GOT3 (cell line): ENCODE measurements around the gene ELOVL2.

ENCODE experiments used
- DNase-seq: peaks from one replicate; lab custom pipeline; 2025; ENCODE audit warnings: mixed read lengths; lab: John Stamatoyannopoulos, UW

ELOVL2 gene

DNA sequence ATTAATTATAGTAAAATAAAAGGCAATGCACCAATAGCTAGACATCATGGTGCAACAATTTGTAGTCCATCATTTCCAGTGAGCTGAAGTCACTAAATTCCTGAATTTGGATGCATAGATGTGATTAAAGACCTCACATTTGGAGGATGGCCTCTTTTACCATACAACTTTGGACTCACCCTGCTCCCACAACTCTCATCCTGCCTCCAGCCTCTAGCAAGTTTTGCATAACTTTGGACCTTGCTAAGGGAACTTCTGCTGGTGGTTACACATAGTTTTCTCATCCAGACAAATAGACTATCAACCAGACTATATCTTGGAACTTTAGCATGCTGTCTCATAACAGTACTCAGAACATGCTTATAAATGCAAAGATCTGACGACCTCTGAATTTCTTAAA is 12.8 kb upstream of the ELOVL2 start:
- no peak for DNase-seq

DNA sequence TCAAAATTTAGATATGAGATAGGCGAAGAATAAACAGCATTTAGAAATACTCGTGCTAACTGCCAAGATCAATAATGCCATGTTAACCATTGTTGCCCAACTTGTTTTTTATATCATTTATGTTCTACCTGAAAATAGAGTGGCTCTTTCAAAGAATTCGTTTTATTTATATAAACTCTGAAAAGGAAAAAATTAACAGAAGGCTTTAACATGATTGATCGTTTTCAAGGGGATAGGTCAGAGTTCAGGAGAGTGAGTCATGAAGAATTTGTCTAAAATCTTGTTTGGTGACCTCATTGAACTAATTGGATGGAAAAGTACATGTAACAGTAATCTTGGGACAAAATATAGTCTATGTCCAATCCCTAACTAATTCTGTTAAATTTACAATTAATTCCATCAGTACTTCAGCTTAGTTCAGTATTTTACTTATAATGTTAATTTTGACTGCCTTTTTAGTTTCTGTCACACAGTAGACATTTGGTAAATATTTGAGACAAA is 11.1 kb upstream of the ELOVL2 start:
- no peak for DNase-seq

DNA sequence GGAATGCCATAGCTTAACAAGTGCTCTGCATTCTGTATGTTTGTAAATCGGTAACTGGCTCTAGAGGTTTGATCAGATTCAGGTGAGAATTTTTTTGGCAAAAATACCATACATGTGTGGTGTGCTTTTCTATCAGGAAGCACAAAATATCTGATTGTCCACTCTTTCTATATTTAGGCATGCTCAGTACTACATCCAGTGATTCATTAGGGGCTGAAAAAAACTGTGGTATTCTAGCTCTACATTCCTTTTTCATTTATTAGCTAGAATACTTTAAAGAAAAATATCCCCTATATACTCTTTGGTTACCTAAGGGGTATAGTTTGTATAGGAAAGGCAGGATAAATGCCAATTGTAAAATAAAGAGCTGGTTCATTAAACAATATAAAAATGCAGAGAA is 10.6 kb upstream of the ELOVL2 start:
- no peak for DNase-seq

DNA sequence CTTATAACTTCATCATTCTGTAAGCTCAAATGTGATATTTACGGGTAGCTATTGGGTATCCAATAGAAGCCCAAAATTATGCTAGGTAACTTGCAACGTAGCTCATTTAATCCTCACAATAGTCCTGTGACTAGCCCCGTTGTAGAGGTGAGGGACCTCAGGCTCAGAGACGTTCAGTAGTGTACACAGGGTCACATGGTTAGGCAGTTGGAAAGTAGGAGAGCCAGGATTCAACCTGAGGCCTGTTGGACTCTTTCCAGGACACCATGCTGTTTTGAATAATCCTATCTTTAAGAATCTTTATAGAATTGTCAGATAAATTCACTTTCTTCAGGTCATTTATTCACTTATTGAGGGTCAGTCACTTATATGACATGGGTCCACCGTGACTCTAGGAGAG is 9.2 kb upstream of the ELOVL2 start:
- DNase-seq: no peak

DNA sequence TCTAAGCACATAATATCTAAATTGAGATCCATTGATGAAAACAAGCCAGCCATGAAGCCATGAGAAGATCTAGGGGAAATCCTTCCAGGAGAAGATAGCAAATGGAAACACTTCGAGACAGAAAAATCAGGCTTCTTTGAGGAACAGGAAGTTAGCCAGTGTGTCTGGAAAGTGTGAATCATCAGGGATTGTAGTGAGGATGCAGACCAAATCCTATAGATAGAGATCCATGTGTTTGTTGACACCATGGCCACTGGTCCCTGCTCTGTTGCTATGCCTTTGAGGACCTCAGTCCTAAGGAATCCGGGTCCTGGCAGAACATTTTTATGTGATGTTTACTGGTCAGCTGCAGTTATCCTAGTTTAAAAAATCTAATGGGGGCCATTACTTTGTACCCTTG is 6.6 kb upstream of the ELOVL2 start:
- DNase-seq: no peak

DNA sequence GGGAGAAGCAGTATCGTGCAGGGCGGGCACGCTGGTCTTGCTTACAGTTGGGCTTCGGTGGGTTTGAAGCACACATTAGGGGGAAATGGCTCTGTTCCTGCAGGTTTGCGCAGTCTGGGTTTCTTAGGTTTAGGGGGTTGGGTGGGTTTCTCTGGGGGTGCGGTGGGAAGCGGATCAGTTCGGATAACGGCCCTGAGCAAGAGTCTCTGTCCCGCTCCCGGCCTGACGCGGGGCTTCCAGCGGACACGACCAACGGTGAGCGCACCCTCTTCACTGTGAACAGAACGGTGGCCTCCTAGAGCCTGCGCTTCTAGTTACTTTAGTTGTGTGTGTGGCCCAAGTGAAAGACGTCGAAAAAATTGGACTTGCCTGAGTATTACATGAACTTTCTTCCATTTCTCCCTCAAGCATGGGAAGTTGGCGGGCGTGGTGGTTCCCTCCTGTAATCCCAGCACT is 635 bp upstream of the ELOVL2 start:
- DNase-seq: no peak

DNA sequence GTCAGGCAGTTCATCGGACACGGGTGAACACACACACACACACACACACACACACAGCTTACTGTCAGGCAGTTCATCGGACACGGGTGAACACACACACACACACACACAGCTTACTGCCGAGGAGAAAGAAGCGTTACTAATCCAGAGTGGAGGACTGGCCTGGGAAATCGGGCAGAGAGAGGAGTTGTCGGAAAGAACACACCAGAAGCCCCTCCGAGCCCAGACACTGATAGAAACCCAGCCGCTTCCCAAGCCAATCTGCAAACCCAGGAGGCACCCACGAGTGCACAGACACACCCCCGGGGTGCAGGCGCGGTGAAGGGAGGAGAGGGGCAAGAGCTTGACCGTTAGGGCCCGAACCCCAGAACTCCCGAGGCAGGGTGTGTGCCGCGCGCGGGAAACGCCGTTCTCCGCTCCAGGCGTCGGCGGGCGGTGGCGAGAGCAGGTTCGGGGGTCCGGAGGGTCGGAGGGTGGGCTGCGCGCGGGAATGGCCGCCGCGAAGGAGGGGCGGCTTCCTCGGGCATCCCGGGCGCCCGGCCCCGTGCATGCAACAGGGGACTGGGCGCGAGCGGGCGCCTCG is 636 bp downstream of the ELOVL2 start:
- no peak for DNase-seq

DNA sequence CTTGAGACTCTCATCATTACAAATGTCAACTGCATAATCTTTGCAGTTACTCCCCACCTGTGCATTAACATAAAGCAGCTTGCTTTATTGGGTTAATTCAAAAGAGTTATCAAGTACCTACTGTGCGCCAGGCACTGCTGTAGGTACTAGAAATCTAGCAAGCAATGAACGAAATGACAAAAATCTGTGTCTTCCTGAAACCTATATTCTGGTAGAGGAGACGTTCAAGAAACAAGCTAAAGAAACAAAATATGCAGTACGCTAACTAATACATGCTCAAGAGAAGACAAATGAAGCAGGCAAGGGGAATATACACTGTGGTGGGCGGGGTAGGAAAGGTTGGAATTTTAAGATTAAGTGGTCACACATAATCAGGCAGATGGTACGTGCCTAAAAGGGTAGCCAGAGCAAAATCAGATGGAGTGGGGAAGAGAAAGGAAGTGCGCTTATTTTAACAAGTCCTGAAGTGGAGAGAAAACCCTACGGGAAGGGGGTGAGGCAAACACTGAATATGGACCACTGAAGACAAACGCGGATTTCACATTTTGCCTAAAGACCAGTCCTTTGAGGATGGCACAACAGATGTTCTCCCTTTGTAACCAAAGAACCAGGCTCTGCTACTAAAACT is 1.2 kb downstream of the ELOVL2 start:
- DNase-seq: no peak

DNA sequence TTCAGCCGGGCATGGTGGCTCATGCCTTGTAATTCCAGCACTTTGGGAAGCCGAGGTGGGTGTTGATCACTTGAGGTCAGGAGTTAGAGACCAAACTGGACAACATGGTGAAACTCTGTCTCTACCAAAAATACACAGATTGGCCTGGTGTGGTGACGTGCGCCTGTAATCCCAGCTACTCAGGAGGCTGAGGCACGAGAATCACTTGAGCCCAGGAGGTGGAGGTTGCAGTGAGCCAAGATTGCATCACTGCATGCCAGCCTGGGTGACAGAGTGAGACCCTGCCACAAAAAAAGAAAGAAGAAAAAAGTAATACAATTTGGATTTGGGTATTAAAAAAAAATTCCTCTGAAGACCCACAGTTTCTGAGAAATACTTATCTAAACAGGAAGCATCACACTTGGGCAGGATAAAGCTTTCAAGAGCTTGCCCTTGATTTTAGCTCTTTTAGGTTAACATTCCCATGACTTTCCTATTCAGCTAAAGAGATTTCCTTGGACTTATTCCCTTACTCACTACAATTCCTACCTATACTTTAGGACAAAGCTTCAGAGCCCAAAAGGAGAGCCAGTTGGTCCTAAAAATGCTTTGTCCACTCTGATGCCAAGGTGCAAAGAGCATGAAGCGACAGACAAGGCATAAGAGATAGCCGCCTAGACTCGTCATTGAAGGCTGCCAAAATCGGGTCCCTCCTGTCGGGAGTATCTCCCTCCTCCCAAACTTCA is 1.9 kb downstream of the ELOVL2 start:
- no peak for DNase-seq

DNA sequence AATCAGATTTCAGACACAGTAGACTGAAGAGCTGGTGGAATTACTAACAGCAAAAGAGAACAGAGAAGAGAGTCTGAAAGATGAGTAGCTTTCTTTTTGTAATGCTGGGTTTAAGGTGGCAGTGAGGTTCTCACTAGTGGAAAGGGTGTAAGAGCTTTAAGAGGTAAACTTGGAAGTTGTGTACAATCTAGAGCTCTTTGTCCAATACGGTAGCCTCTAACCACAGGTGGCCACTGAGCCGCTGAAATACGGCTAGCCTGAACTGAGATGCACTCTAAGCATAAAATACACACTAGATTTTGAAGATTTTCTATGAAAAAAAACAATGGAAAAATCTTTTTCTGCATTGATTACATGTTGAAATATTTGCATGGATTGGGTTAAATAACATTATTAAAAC is 4.0 kb downstream of the ELOVL2 start:
- no peak for DNase-seq

DNA sequence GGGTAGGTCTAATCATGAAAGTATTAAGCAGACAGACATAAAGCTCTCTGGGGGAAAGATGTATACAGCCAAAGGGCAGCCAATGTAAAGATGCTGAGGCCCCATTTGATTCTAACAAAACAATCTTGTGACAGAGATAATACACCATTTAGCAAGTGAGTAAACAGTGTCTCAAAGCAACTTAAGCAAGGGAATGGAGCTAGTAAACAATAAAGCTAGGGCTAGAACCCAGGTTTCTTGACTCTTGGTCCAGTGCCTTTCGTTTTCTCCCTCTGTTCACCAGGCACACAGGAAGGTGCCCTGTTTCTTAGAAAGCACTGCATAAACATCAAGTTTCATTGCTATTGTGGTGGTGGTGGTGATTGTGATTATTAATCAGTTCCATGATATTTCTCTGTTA is 5.1 kb downstream of the ELOVL2 start:
- DNase-seq: no peak

DNA sequence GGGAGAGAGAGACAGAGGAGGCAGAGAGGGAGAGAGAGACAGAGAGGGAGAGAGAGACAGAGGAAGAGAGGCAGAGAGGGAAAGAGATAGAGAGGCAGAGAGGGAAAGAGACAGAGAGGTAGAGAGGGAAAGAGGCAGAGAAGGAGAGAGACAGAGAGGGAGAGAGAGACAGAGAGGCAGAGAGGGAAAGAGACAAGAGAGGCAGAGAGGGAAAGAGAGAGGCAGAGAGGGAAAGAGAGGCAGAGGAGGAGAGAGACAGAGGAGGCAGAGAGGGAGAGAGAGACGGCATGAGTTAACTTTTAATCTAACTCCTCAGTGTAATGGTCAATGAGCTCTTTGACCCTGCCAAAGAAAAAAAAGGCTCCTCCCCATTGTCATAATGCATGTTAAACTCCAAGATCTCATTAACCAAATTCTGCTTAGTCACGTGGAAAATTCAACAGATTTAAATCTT is 7.1 kb downstream of the ELOVL2 start:
- no peak for DNase-seq

DNA sequence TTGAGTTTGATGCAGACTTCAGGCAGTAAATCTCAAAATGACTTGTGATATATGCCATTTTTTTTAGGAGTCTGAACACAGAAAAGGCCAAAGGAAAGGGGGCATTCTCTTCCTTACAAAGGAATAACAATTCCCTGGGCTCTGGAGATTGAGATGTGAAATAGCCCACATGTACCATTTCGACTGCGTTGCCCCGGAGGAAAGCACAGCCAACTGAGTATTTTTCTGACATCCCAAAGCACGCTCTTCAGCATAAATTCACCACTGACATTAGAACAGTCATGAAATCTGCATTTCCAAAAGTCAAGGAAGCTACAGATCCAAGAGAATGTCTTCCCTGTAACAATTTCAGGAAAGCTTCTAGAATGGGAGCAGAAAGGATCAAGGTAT is 7.8 kb downstream of the ELOVL2 start:
- DNase-seq: no peak

DNA sequence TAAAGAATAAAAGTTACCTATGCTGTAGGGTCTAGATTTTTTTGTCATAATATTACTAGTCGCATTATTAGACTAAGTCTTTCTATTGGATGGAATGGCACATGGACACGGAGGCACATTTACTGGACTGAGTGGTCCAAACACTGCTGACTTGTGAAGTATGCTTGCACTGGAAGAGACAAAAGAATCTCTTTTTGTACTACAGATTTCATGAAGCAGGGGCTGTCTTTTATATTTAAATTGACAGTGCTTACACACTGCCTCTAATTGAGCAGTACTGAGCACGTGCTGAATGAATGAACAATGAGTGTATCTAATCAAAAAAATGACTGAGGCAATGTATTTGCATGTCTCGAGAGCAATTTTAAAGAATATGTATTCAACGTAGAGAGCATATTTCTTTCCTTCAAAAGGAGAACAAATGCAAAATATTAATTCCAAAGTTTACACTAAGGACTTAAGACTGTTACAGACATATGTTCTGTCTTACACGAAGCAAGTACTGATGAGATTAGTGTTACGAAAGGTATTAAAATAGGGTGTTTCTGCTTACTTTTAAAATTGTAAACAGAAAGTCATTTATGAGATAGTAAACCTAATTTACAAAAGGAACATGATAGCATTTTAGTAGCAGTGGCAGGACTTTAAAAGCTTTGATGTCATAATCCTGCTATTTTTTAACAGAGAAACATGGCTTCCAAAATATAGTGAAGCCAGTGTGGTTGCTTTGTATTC is 8.3 kb downstream of the ELOVL2 start:
- DNase-seq: no peak

DNA sequence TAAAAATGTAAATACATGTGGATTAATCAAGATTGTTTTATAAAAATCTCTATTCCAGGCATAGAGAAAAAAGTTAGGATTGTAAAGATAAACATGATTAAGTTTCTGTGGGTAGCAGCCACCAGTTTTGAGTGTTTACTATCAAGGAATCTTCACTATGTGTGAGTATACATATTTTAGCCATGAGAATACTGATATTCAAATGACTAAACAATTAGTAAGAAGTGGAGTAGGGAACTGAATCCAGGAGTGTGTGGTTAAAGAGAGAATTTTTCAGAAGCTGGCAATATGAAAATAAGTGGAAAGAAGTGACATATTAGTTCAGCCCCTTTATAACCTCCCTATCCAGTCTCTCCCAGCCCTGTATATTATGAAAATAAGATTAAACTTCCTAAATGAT is 10.3 kb downstream of the ELOVL2 start:
- DNase-seq: no peak

DNA sequence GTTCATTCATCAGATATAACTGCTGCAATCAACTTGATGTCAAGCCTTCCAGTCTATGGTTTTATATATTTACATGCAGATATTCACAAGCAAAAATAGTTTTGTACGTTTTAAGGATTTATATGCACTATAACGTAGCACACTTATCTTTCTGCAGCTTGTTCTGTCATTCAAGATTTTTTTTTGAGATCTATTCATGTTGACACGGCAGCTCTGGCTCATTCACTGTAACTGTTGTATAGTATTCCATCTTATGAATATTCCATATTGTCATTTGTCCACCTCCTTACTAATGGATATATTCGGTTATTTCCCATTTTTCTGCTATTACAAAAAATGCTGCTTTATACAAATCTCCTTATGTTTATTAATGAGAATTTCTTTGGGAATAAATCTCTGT is 13.2 kb downstream of the ELOVL2 start:
- no peak for DNase-seq

DNA sequence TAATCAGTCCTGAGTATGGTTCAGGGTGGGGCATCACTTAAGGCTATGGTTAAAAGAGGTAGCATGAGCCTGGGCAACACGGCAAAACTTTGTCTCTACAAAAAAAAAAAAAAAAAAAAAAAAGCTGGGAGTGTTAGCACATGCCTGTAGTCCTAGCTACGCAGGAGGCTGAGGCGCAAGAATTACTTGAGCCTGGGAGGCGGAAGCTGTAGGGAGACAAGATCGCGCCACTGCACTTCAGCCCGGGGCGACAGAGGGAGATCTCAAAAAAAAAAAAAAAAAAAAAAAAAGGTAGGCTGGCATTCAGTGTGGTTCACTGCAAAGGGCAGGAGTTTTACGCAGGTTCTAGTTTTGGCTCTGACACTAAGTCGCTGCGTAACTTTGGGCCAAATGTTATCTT is 15.1 kb downstream of the ELOVL2 start:
- DNase-seq: no peak

DNA sequence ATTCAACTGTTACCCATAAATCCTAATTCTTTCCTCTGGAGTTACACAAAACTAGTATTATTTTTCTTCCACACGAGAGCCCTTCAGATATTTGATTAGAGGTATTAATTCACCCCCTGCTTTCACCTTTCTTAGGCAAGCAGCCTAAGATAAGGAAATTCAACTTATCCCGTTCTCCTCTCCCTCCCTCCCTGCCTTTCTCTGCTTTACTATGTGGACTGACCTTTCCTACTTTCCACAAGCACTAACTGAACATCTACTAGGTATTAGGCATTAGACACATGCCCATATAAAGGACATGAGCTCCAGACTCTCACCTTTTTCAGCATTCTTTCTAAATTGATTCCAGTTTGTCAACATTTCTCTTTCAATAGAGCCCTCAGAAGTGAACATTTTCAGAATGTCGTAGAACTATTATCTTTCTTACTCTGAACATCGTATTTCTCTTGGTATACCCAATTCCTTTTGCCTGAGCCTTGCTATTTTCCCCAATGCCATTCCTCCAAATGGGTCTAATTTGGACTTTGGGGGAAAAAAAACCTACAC is 16.5 kb downstream of the ELOVL2 start:
- no peak for DNase-seq

DNA sequence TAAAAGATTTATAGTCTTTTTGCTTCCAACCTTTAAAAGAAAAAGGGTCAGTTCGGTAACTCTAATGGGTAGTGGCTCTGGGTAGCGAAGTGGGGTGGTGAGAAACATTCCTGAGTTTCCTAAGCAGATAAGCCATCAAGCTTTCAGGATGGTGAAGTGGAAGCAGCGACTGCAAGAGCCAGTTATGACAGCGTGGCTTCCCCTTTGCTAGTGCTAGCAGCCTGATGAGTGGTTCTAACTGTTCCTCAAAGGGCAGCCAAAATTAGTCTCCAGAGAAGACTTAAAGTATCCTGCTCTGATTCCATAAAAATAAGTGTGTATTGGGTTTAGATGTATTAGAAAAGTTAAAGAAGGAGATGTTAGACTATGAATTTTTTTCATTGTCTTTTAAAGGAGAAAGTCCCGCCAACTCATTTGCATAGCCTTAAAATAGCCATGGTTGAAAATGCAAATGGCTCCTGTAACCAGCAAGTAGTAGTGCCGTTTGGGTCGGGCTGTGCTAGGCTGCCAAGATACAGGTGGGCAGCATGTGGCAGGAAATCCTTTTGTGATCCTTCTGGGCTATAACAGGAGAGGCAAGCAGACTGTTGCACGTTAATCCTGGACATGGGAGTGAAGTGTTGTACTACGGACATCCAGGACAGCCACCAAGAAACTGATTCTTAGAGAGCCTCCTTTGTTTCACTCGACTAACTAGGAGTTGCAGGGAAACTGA is 18.0 kb downstream of the ELOVL2 start:
- DNase-seq: no peak

DNA sequence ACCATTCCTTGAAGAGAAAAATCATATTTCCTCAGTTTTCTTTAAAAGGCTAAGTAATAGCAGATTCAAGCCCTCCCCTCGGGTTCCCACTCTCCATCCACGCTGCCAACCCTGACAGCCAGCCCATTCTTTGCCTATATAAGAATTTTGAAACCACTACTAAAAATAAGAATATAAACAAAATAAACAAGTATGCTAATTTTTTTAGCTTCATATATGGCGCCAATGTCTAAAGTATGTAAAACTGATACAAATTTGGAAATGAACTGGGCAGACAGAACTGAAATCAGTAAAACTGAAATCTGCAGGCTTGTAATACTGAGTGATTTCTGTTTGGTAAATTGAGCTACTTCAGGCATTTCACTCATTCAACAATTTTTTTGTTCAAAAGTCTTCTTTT is 19.0 kb downstream of the ELOVL2 start:
- DNase-seq: no peak

DNA sequence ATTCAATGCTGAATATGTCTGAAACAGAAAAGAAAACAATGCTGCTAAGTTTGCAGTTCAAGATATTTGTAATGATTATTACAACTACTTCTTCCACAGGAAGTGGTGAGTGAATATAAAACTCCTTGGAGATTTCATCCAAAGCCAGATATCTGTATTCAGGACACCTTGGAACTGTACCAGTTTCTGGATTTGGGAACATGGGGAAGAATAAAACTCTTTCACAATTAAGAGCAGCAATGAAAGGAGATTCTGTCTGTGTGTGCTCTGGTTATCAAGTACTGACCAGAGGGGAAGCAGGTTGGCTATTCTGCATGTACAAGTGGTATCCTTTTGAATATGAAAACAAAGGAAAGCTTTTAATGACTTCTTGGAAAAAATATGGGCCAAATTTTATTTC is 21.1 kb downstream of the ELOVL2 start:
- no peak for DNase-seq

DNA sequence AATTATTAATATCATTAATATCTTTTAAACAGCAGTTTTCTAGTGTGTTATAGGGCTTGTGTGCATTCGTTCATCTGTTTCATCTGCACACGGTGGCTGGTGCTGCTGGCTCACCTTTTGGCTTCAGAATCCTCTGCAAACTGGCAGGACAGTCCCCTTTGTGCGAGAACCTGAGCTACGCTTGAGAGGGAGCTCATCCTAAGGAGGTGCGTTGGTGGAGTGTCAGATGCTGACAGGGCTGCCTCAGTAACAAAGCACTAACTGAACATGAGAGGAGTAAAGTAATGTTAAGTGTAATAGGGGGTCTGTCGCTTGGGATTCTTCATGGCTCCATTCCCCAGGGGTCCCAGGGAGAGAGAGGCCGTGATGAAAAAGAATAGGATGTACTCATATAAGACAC is 22.4 kb downstream of the ELOVL2 start:
- no peak for DNase-seq
